Spinal cord (tissue), 10 donors: ENCODE measurements around the gene HSPA13. TPM values are rescaled to one million over a fixed set of nuclear protein-coding genes. Genes with fewer than 3 reads are reported as not detected.

Experiments used
- DNase-seq, 6 donors: peaks; one replicate each; pipeline versions ENCODE4 v3.0.0 to v3.0.0-alpha.2; 2013 to 2015; ENCODE audit warnings: low spot score in 6 of 6, low read depth in 4 of 6
- H3K27ac ChIP-seq: one replicate; pipeline ENCODE4 v1.5.1; 2013; ENCODE audit warnings: low read depth, low read length, control low read depth
- H3K27me3 ChIP-seq: one replicate; pipeline ENCODE4 v1.6.1; 2013; ENCODE audit warnings: low read length; ENCODE audit not compliant: control insufficient read depth, insufficient read depth
- H3K36me3 ChIP-seq: one replicate; pipeline ENCODE4 v1.6.1; 2013; ENCODE audit warnings: low read length; ENCODE audit not compliant: control insufficient read depth, insufficient read depth
- H3K4me1 ChIP-seq: one replicate; pipeline ENCODE4 v1.6.1; 2013; ENCODE audit warnings: low read length; ENCODE audit not compliant: control insufficient read depth, insufficient read depth
- H3K4me3 ChIP-seq: one replicate; pipeline ENCODE4 v1.5.1; 2013; ENCODE audit warnings: low read depth, low read length, control low read depth
- H3K9me3 ChIP-seq: one replicate; pipeline ENCODE4 v1.6.1; 2013; ENCODE audit warnings: low read length; ENCODE audit not compliant: control insufficient read depth, insufficient read depth
- WGBS: methylation state at CpG from one replicate; pipeline ENCODE4 v1.1.5; 2013; ENCODE audit warnings: missing lambda C conversion rate; ENCODE audit not compliant: insufficient coverage; 5-methylcytosine and 5-hydroxymethylcytosine counted together
- polyA plus RNA-seq, 2 donors: library from polyadenylated mRNA; unstranded; fragments of 120-200 nt; gene quantifications; one replicate each; pipeline ENCODE4 v1.2.1, GENCODE V29; 2013; ENCODE audit not compliant: insufficient read length in 2 of 2
- total RNA-seq, 2 donors: library from RNA; depleted of rRNA in 1 of 2; stranded (reverse); fragments of 120-200 nt in 1 of 2; fragments of >200 nt in 1 of 2; gene quantifications; one replicate each; pipeline versions ENCODE4 v1.2.3 to v1.2.4, GENCODE V29; 2013 to 2014
- donor health status: healthy.

The HSPA13 gene
- total and polyA plus RNA-seq, 4 donors: 43.7 to 134 (median 71.5) TPM

GRCh38 chr21:14383596-14384180 lies 742 bp upstream of the HSPA13 start:
- DNase-seq: peak in 2 of 6 donors; percentile 15 to 42
- H3K9me3 ChIP-seq: no peaks in the 10 kb centered on the region
- no peaks in the 10 kb centered on the region for H3K4me1 ChIP-seq
- H3K4me3 ChIP-seq: peak overlapping the region; percentile 85
- H3K36me3 ChIP-seq: no peaks in the 10 kb centered on the region
- WGBS: 1% methylated on average over 17 of the region's 21 CpGs
- H3K27me3 ChIP-seq: no peaks in the 10 kb centered on the region
- H3K27ac ChIP-seq: peak overlapping the region; percentile 94

GRCh38 chr21:14382486-14382834 lies 486 bp downstream of the HSPA13 start:
- Histone ChIP-seq H3K36me3 (peaks cover 3% of the 10 kb centered on the region), H3K4me1 (no peaks in the 10 kb centered on the region), H3K9me3 (no peaks in the 10 kb centered on the region), H3K27ac (peak overlapping the region; percentile 86), H3K4me3 (peak overlapping the region; percentile 87), H3K27me3 (no peaks in the 10 kb centered on the region)
- peak in 5 of 6 donors; percentile 21 to 87 (median 43) for DNase-seq
- WGBS: 0% methylated on average over 3 of the region's 9 CpGs

- Histone ChIP-seq H3K27me3 (no peaks in the 10 kb centered on the region), H3K4me3 (no peak overlapping the region), H3K36me3 (peaks cover 9% of the 10 kb centered on the region), H3K9me3 (no peaks in the 10 kb centered on the region), H3K27ac (no peak overlapping the region), H3K4me1 (no peaks in the 10 kb centered on the region)
- WGBS: no CpG with 5 or more reads among the region's 2 CpGs
- no peak for DNase-seq
Measured at GRCh38 chr21:14376854-14377253, 6.1 kb downstream of the HSPA13 start.

- H3K4me3 ChIP-seq: no peak overlapping the region
- H3K9me3 ChIP-seq: no peaks in the 10 kb centered on the region
- no peaks in the 10 kb centered on the region for H3K36me3 ChIP-seq
- H3K4me1 ChIP-seq: no peaks in the 10 kb centered on the region
- no peaks in the 10 kb centered on the region for H3K27me3 ChIP-seq
- no peak overlapping the region for H3K27ac ChIP-seq
- DNase-seq: no peak
- WGBS: 100% methylated on average over 1 of the region's 3 CpGs
Measured at GRCh38 chr21:14366998-14367397, 15.9 kb downstream of the HSPA13 start.

GRCh38 chr21:14361958-14362357 lies 21.0 kb downstream of the HSPA13 start:
- Histone ChIP-seq H3K4me1 (no peaks in the 10 kb centered on the region), H3K27ac (no peak overlapping the region), H3K27me3 (no peaks in the 10 kb centered on the region), H3K4me3 (no peak overlapping the region), H3K9me3 (no peaks in the 10 kb centered on the region), H3K36me3 (no peaks in the 10 kb centered on the region)
- no peak for DNase-seq
- WGBS: 77% methylated on average over 2 of the region's 3 CpGs

GRCh38 chr21:14358775-14359174 lies 24.2 kb downstream of the HSPA13 start:
- Histone ChIP-seq H3K9me3 (no peaks in the 10 kb centered on the region), H3K4me1 (no peaks in the 10 kb centered on the region), H3K27me3 (no peaks in the 10 kb centered on the region), H3K36me3 (no peaks in the 10 kb centered on the region), H3K27ac (no peak overlapping the region), H3K4me3 (no peak overlapping the region)
- DNase-seq: no peak
- WGBS: no CpG with 5 or more reads among the region's 1 CpG

- peak in 2 of 6 donors; percentile 10 to 20 for DNase-seq
- Histone ChIP-seq H3K9me3 (no peaks in the 10 kb centered on the region), H3K4me1 (no peaks in the 10 kb centered on the region), H3K27ac (no peak overlapping the region), H3K4me3 (no peak overlapping the region), H3K36me3 (no peaks in the 10 kb centered on the region), H3K27me3 (no peaks in the 10 kb centered on the region)
- 78% methylated on average over 4 of the region's 4 CpGs for WGBS
Measured at GRCh38 chr21:14356746-14357145, 26.2 kb downstream of the HSPA13 start.

GRCh38 chr21:14354515-14354914 lies 28.4 kb downstream of the HSPA13 start:
- Histone ChIP-seq H3K27me3 (no peaks in the 10 kb centered on the region), H3K4me1 (no peaks in the 10 kb centered on the region), H3K27ac (no peak overlapping the region), H3K9me3 (no peaks in the 10 kb centered on the region), H3K4me3 (no peak overlapping the region), H3K36me3 (no peaks in the 10 kb centered on the region)
- DNase-seq: no peak

GRCh38 chr21:14353726-14354125 lies 29.2 kb downstream of the HSPA13 start:
- Histone ChIP-seq H3K4me1 (no peaks in the 10 kb centered on the region), H3K27me3 (no peaks in the 10 kb centered on the region), H3K27ac (no peak overlapping the region), H3K9me3 (no peaks in the 10 kb centered on the region), H3K36me3 (no peaks in the 10 kb centered on the region), H3K4me3 (no peak overlapping the region)
- no peak for DNase-seq
- WGBS: no CpG with 5 or more reads among the region's 1 CpG

- DNase-seq: no peak
- H3K27me3 ChIP-seq: no peaks in the 10 kb centered on the region
- no peaks in the 10 kb centered on the region for H3K4me1 ChIP-seq
- H3K27ac ChIP-seq: no peak overlapping the region
- no peaks in the 10 kb centered on the region for H3K9me3 ChIP-seq
- no peaks in the 10 kb centered on the region for H3K36me3 ChIP-seq
- H3K4me3 ChIP-seq: no peak overlapping the region
Measured at GRCh38 chr21:14353231-14353630, 29.7 kb downstream of the HSPA13 start.
